OCI-LY7 (cell line): ENCODE data around the gene HELQ. TPM values are rescaled to one million over a fixed set of nuclear protein-coding genes. Genes with fewer than 3 reads are reported as not detected.

Source experiments
- BruUV-seq: library from RNA; stranded (reverse); fragments of 400-500 nt; replicated peaks from 2 replicates; lab custom pipeline; 2021; lab: Mats Ljungman, UMichigan
- CTCF ChIA-PET: fragments of 300-600 bp; sonication (Branson Sonifier 250); formaldehyde crosslinking; loops from one replicate; lab custom pipeline; 2022; ENCODE audit warnings: antibody characterized with exemption; ENCODE audit not compliant: unreplicated experiment; lab: Charles Lee
- POLR2A ChIA-PET: fragments of 300-600 bp; sonication (Branson Sonifier 250); formaldehyde crosslinking; loops from one replicate; lab custom pipeline; 2022; ENCODE audit warnings: antibody characterized with exemption; lab: Charles Lee
- DNase-seq: peaks from one replicate; pipeline ENCODE4 v3.0.0-alpha.2; 2015; ENCODE audit warnings: low spot score
- H2AFZ ChIP-seq: fragments of 200-600 bp; sonication (generic), shearing (Covaris generic); 2 replicates; pipeline ENCODE4 v1.6.1; 2014; ENCODE audit warnings: mild to moderate bottlenecking, antibody characterized with exemption, low read length, moderate library complexity
- H3K27ac ChIP-seq: fragments of 200-600 bp; sonication (generic); 2 replicates; pipeline ENCODE4 v1.5.1; 2014; ENCODE audit warnings: mixed run types, low read depth, mild to moderate bottlenecking, moderate library complexity, low read length, inconsistent platforms; ENCODE audit not compliant: poor library complexity, severe bottlenecking
- H3K36me3 ChIP-seq: fragments of 200-600 bp; sonication (generic); 2 replicates; pipeline ENCODE4 v1.6.1; 2014; ENCODE audit warnings: mild to moderate bottlenecking, antibody characterized with exemption, low read length, moderate library complexity, mixed read lengths; ENCODE audit not compliant: insufficient read depth
- H3K4me1 ChIP-seq: fragments of 200-600 bp; sonication (generic); 2 replicates; pipeline ENCODE4 v1.5.1; 2014; ENCODE audit warnings: mild to moderate bottlenecking, low read length; ENCODE audit not compliant: insufficient read depth, poor library complexity, severe bottlenecking
- H3K4me2 ChIP-seq: fragments of 200-600 bp; sonication (generic); 2 replicates; pipeline ENCODE4 v1.6.1; 2014; ENCODE audit warnings: mild to moderate bottlenecking, low read length
- H3K4me3 ChIP-seq: fragments of 200-600 bp; sonication (generic); 2 replicates; pipeline ENCODE4 v1.5.1; 2014; ENCODE audit warnings: mild to moderate bottlenecking, low read depth, low read length; ENCODE audit not compliant: poor library complexity, severe bottlenecking
- H3K79me2 ChIP-seq: fragments of 200-600 bp; sonication (generic); 2 replicates; pipeline ENCODE4 v1.6.1; 2016; ENCODE audit warnings: low read depth, mild to moderate bottlenecking, low read length, moderate library complexity, mixed read lengths; ENCODE audit not compliant: insufficient read depth
- H3K9me2 ChIP-seq: fragments of 200-600 bp; sonication (generic); 2 replicates; pipeline ENCODE4 v1.6.1; 2016; ENCODE audit warnings: mild to moderate bottlenecking, low read length, mixed read lengths; ENCODE audit not compliant: insufficient read depth
- H3K9me3 ChIP-seq: fragments of 200-600 bp; sonication (generic); 2 replicates; pipeline ENCODE4 v1.6.1; 2014; ENCODE audit warnings: mild to moderate bottlenecking, mixed run types, low read length, mixed read lengths
- H4K20me1 ChIP-seq: fragments of 200-600 bp; sonication (generic); 2 replicates; pipeline ENCODE4 v1.6.1; 2014; ENCODE audit warnings: mild to moderate bottlenecking, antibody characterized with exemption, low read length, moderate library complexity, mixed read lengths; ENCODE audit not compliant: insufficient read depth
- EZH2phosphoT487 ChIP-seq: fragments of 200-600 bp; sonication (generic); IDR thresholded peaks from 2 replicates; pipeline ENCODE4 v1.6.1; 2018; ENCODE audit warnings: low read depth, borderline replicate concordance, mild to moderate bottlenecking, mixed run types, antibody characterized with exemption, low read length, moderate library complexity, mixed read lengths
- intact Hi-C: fragments of 100-400 bp; cut with micrococcal nuclease; formaldehyde crosslinking; loops from one replicate; pipeline ENCODE4 v1.10.0; 2022; ENCODE audit not compliant: unreplicated experiment
- total RNA-seq, 2 experiments: library from RNA; depleted of rRNA in 1 of 2; stranded (reverse); fragments of >200 nt in 1 of 2; shearing (Covaris generic) in 1 of 2; gene quantifications; 2 replicates each; pipeline ENCODE4 v1.2.3, GENCODE V29; 2014 to 2022
- TF ChIP-seq, protein P1 (sequence below): fragments of 200-600 bp; sonication (generic); conservative IDR thresholded peaks from 2 replicates; pipeline ENCODE4 v1.5.1; 2014; ENCODE audit warnings: mild to moderate bottlenecking, antibody characterized with exemption, low read length, moderate library complexity, mixed read lengths

The HELQ gene
- total RNA-seq, 2 experiments from 2014 or later: 67.1 to 70.4 TPM

DNA sequence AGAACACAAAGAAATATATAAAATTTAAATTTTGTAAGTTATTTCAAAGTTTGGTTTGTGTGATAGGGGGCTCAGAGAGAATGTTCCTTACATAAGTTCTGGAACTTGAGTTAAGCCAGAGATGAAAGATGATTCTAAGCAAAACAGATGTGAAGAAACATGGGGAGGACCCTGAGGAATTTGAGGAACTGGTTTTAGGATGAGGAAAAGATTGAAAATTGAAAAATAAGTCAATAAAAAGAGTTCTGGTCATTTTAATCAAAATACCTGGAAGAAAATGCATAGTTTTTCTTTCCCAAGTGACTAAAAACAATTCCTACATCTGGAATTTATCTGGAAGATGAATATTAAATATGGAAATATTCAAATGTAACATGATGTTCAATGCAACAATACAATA, 37.4 kb downstream of the HELQ start:
- BruUV-seq: no TSS peak
- POLR2A ChIA-PET: interaction anchor here (0.9 to 2.1 kb wide), 6 partner anchors 10 to 40 kb away, joined by 3 to 16 read pairs (median 4); no protein-coding TSS in a partner anchor

DNA sequence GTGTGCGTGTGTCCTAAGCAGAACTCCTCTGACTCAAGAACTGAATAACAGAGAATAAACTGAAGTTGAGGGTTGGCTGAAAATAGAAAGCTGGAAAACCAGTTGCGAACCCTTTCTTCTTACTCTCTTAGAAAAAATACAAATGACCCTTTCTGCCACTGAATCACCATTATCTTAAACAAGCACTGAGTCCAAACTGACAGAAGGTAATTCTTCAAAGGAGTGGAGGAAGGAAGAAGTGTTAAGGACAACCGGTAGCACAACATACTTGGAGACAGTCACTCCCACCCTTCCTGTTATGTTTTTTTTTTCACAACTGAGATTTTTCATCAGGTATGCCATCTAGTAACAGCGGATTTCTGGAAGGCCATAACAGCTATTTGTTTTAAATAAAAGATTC, 38.1 kb downstream of the HELQ start:
- Histone ChIP-seq H2AFZ (no peak overlapping the region), H3K4me1 (no peaks in the 10 kb centered on the region), H3K79me2 (peaks cover 35% of the 10 kb centered on the region; the same call in 1 of the 2 replicates), H3K27ac (no peak overlapping the region), H3K4me3 (no peak overlapping the region), H3K9me3 (no peaks in the 10 kb centered on the region), H4K20me1 (no peaks in the 10 kb centered on the region), H3K4me2 (no peak overlapping the region), H3K9me2 (no peaks in the 10 kb centered on the region), H3K36me3 (peaks cover 99% of the 10 kb centered on the region)
- CTCF ChIA-PET: no interaction called here
- no TSS peak for BruUV-seq
- POLR2A ChIA-PET: interaction anchor here (0.9 to 1.1 kb wide), 3 partner anchors 12 to 25 kb away, joined by 3 to 5 read pairs (median 4); no protein-coding TSS in a partner anchor
- DNase-seq: no peak
- intact Hi-C loops: no loop called here
- TF ChIP-seq, protein P1, sequence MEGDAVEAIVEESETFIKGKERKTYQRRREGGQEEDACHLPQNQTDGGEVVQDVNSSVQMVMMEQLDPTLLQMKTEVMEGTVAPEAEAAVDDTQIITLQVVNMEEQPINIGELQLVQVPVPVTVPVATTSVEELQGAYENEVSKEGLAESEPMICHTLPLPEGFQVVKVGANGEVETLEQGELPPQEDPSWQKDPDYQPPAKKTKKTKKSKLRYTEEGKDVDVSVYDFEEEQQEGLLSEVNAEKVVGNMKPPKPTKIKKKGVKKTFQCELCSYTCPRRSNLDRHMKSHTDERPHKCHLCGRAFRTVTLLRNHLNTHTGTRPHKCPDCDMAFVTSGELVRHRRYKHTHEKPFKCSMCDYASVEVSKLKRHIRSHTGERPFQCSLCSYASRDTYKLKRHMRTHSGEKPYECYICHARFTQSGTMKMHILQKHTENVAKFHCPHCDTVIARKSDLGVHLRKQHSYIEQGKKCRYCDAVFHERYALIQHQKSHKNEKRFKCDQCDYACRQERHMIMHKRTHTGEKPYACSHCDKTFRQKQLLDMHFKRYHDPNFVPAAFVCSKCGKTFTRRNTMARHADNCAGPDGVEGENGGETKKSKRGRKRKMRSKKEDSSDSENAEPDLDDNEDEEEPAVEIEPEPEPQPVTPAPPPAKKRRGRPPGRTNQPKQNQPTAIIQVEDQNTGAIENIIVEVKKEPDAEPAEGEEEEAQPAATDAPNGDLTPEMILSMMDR: no peak
- no peak for TF ChIP-seq EZH2phosphoT487

More for the DNA sequence above, 37.4 kb downstream of the HELQ start:
- Histone ChIP-seq H3K4me2 (no peak overlapping the region), H3K4me1 (no peaks in the 10 kb centered on the region), H3K36me3 (peaks cover 99% of the 10 kb centered on the region), H3K9me3 (no peaks in the 10 kb centered on the region), H3K79me2 (peaks cover 42% of the 10 kb centered on the region; the same call in 1 of the 2 replicates), H4K20me1 (no peaks in the 10 kb centered on the region), H3K27ac (no peak overlapping the region), H3K9me2 (no peaks in the 10 kb centered on the region), H3K4me3 (no peak overlapping the region), H2AFZ (no peak overlapping the region)
- TF ChIP-seq, protein P1: no peak
- TF ChIP-seq EZH2phosphoT487: no peak
- DNase-seq: no peak
- intact Hi-C loops: no loop called here
- CTCF ChIA-PET: no interaction called here

DNA sequence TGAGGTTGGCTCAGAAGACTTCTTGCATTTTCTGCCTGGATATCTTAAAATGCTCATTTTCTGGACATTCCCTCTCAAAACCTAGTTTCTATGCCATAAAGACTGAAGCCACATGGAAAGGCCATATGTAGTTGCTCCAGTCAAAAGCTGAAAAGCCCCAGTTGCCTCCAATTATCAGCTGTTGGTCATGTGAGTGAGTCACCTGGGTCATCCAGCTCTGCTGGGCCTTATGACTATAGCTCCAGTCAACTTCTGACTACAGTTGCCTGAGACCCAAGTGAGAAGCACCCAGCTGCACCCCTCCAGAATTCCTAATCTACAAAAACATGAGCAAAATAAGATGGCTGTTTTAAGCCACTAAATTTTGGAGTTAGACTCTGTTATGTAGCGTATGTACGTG, 41.9 kb downstream of the HELQ start:
- no peak for TF ChIP-seq EZH2phosphoT487
- TF ChIP-seq, protein P1: no peak
- Histone ChIP-seq H3K36me3 (peaks cover 98% of the 10 kb centered on the region), H4K20me1 (no peaks in the 10 kb centered on the region), H3K9me2 (no peaks in the 10 kb centered on the region), H3K4me2 (no peak overlapping the region), H3K9me3 (no peaks in the 10 kb centered on the region), H2AFZ (no peak overlapping the region), H3K4me3 (no peak overlapping the region), H3K79me2 (peaks cover 10% of the 10 kb centered on the region; the same call in 1 of the 2 replicates), H3K4me1 (no peaks in the 10 kb centered on the region), H3K27ac (no peak overlapping the region)
- BruUV-seq: no TSS peak
- POLR2A ChIA-PET: interaction anchor here (0.6 to 1.8 kb wide), 3 partner anchors 8 to 18 kb away, joined by 3 to 11 read pairs (median 5); no protein-coding TSS in a partner anchor
- no peak for DNase-seq
- intact Hi-C loops: no loop called here
- CTCF ChIA-PET: no interaction called here
